ENCODE results near the gene RHEB.

Gene RHEB

GRCh38 chr7:151504715-151505326, 14.9 kb downstream of the RHEB start:
- no peak for DNase-seq (ENCODE audit: low read depth in 2 of 2, low spot score in 1 of 2)

DNA sequence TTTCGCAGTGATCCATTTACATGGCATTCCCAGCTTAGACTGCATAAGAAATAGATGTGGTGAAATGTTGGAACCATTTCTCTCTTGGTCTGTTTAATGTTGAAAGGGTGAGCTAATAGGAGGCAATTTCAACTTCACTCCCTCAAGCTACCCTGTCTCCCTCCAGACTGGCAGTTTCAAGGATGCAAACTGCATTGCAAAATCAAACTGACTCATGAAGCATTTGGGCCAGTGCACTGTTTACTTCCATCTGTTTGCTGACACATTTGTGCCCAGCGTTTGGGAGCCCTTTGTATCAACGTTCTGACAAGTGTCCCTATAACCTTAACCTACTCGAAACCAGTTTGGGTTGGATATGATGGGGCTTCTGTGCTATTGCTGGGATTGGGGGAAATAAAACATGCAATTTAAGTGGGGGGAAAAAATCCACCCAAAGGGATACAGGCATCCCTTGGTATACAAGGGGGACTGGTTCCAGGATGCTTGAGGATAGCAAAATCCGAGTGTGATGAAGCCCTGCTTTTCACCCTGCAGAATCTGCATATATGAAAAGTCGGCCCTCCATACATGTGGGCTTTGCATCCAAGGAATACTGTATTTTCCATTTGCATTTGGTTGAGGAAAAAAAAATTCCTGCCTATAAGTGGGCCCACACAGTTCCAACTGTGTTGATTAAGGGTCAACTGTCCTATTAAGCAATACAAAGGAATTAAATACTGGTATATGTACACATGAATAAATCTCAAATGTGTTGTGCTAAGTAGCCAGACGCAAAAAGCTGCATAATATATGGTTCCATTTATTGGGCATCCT, 15.6 kb downstream of the RHEB start:
- DNase-seq (ENCODE audit: low read depth in 2 of 2, low spot score in 1 of 2) = no peak

- DNase-seq (ENCODE audit: low read depth in 2 of 2, low spot score in 1 of 2) = no peak
These were observed 18.0 kb downstream of the RHEB start for GRCh38 chr7:151501676-151502075.

GRCh38 chr7:151498495-151498894, 21.2 kb downstream of the RHEB start:
- DNase-seq (ENCODE audit: low read depth in 2 of 2, low spot score in 1 of 2) = no peak

DNA sequence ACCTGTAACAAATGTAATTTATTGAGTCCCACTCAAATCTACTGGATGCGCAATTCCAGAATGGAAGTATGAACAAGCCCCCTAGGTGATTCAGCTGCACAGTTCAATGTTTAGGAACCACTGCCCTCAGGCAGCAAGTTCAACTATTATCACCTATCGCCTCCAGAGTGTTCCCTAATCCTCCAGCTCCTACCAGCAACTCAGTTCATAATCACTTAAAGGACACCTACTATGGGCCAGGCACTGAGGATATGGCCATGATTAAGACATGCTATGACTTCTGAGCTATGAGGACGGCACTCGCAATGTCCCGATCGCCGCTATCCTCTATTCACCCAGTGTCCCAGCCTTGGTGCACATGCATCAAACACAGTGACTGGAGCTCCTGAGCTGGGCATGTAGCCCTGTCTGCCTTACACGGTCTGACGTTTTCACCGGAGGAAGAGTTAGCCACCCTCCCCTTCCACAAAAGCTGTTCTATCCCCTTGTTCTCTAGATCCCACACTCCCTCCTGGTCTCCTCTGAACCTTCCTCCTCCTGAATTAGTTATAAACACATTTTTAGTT, 22.3 kb downstream of the RHEB start:
- no peak for DNase-seq (ENCODE audit: low read depth in 2 of 2, low spot score in 1 of 2)

- no peak for DNase-seq (ENCODE audit: low read depth in 2 of 2, low spot score in 1 of 2)
These were observed 24.3 kb downstream of the RHEB start for GRCh38 chr7:151495360-151495759.

- DNase-seq (ENCODE audit: low read depth in 2 of 2, low spot score in 1 of 2) = no peak
These were observed 25.1 kb downstream of the RHEB start for GRCh38 chr7:151494298-151495284.

DNA sequence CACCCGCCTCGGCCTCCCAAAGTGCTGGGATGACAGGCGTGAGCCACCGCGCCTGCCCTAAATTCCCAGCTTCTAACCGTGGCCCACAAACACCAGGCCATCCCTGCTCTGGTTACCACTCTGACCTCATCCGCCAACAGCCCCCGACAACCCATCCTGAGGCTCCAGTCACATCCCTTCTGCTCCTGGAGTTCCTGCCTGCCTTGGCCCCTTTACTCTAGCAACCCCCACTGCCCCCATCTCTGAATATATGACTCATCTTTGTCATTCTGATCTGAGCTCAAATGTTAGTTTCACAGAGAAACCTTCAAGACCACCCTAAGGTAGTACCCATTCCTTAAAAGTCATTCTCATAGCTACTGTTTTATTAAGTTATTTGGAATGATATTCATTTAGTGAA, 26.6 kb downstream of the RHEB start:
- DNase-seq (ENCODE audit: low read depth in 2 of 2, low spot score in 1 of 2) = no peak

- no peak for DNase-seq (ENCODE audit: low read depth in 2 of 2, low spot score in 1 of 2)
These were observed 27.8 kb downstream of the RHEB start for GRCh38 chr7:151491859-151492258.

- DNase-seq (ENCODE audit: low read depth in 2 of 2, low spot score in 1 of 2) = no peak
These were observed 29.1 kb downstream of the RHEB start for GRCh38 chr7:151490456-151491105.

GRCh38 chr7:151489498-151489897, 30.2 kb downstream of the RHEB start:
- no peak for DNase-seq (ENCODE audit: low read depth in 2 of 2, low spot score in 1 of 2)

- DNase-seq (ENCODE audit: low read depth in 2 of 2, low spot score in 1 of 2) = no peak
These were observed 31.6 kb downstream of the RHEB start for GRCh38 chr7:151488096-151488495.

- DNase-seq (ENCODE audit: low read depth in 2 of 2, low spot score in 1 of 2) = no peak
These were observed 32.5 kb downstream of the RHEB start for GRCh38 chr7:151487228-151487627.

DNA sequence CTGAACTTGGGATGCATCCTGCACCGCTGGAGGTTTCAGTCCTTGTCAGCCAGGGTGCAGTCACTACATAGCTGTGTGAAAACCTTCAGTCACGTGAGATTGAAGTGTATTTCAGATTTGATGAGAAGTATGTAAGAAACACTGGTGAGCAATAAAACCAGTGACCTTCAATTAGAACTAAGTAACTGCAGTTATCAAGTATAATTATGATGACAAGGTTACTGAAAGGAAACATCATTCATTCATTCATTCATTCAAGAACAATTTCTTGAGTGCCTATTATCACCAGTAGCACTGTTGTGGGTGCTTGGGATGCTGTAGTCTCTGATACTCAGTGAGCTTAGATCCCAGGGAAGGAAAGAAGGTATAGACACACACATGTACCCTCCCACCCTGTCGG, 33.6 kb downstream of the RHEB start:
- no peak for DNase-seq (ENCODE audit: low read depth in 2 of 2, low spot score in 1 of 2)

DNA sequence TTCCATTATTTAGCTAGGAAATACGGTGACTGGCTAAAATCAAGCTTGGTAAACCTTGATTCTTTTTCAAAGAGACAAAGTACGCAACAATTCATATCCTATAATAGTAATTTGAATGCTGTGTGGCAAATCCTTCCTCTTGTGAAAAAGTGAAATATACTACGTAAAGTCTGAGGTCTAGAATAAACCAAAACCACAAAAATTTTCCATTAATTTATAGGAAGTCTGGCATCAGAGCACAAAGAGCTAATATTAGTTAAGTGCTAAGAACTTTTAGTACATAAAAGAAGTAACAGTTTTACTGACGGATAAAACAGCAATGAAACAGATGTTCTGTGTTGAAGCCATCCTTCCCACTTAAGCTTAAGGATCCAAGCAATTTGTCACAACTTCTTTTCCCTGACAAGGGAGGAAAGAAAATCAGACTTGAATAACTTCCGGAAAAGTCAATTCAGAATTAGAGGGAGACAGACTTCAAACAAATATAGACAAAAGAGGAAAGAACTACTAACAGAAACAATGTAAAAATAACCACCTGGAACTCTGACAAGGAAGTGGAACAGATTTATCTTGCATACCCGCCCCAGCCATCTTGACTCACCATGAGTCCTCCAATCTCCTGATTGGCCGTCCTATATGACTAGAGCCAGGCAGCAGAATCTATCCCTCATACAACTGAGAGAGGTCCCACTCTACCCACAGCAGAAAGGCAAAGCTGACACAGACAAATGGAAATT, 34.6 kb downstream of the RHEB start:
- no peak for DNase-seq (ENCODE audit: low read depth in 2 of 2, low spot score in 1 of 2)

- no peak for DNase-seq (ENCODE audit: low read depth in 2 of 2, low spot score in 1 of 2)
These were observed 36.0 kb downstream of the RHEB start for GRCh38 chr7:151483711-151483983.

DNA sequence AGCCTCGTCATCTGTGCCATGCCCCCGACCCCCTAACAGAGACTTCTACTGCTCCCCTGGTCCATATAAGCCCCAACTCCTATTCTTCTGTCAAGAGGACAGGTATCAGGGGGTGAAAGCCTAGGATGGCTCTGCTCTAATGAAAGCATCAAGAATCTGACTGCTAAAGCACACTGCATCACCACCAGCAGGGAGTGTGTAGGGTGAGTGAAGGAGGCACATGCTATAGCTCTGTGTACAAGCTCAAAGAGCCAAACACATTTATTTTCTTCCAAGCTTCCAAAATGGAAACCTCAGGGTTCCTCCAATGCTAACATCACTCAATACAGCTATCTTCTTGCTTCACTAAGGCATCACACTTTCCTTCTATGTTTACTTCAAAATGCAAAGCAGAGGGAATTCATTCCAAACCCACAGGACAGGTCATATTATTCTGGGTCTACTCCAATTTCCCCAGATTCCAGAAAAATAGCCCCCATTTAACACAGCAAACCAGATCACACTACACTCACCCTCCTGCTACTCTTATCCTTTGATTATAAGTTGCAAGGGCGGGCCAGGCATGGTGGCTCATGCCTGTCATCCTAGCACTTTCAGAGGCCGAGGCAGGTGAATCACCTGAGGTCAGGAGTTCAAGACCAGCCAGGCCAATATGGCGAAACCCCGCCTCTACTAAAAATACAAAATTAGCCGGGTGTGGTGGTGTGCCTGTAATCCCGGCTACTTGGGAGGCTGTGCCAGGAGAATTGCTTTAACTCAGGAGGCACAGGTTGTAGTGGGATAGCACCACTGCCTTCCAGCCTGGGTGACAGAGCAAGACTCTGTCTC, 36.6 kb downstream of the RHEB start:
- DNase-seq (ENCODE audit: low read depth in 2 of 2, low spot score in 1 of 2) = no peak

DNA sequence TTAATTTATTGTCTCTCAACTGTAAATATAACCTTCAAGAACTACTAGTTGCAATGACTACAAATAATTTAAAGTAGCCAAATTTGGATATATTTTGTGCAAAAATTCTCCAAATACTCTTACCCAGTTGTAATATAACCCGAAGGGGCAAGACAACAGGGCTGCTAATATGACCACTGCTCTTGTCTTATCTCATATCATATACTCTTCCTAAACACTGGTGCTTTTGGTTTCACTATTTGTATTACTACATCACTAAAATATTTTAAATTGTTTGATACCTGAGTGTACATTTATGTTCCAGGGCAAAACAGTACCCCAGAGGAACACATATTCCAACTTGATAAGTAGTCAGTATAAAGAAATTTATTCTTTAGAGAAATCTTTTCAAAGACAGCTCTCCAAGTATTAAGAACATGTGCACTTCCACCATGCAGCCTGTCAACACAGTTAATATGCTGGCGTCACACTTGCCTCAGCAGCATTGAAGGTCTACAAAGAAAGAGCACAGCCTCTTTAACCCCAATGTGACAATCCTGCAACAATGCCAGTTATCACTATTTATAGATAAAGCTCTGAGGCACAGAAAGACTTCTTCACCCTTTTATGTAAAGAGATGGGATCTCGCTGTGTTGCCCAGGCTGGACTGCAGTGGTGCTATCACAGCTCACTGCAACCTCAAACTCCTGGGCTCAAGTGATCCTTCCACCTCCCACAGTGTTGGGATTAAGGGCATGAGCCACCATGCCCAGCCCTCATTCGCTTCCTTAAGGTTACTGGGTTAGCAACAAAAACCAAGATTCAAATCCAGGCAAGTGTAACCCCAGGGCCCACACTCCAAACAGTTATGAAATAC, 37.8 kb downstream of the RHEB start:
- no peak for DNase-seq (ENCODE audit: low read depth in 2 of 2, low spot score in 1 of 2)

GRCh38 chr7:151477867-151478266, 41.8 kb downstream of the RHEB start:
- no peak for DNase-seq (ENCODE audit: low read depth in 2 of 2, low spot score in 1 of 2)
